NCI-H2029 treated with DMSO at 0.1 percent for 48 hours (cell line): ENCODE results near the gene MAP3K10.
"Not testable (repeated sequence)": the region's sequence is repeated elsewhere in the genome, so short reads cannot be mapped to it uniquely, and the experiment has no call there.

Source experiments
- DNase-seq: peaks from one replicate; lab custom pipeline; 2025; lab: John Stamatoyannopoulos, UW

MAP3K10 gene

GRCh38 chr19:40217027-40217810, 26.0 kb downstream of the MAP3K10 start:
- DNase-seq, result peak; percentile 73

- no peak for DNase-seq
Observed at GRCh38 chr19:40217934-40218890, 27.0 kb downstream of the MAP3K10 start, which contains the start of gene TTC9B. Gene TTC9B, minus strand, starts transcription at chr19:40218384. Its CDS starts 3 bp downstream, at chr19:40218381.

- DNase-seq, result not testable (repeated sequence)
Observed at GRCh38 chr19:40219029-40219428, 27.8 kb downstream of the MAP3K10 start.

GRCh38 chr19:40219721-40220276, 28.6 kb downstream of the MAP3K10 start:
- peak; percentile 16 for DNase-seq

- no peak for DNase-seq
Observed at GRCh38 chr19:40220674-40221073, 29.4 kb downstream of the MAP3K10 start.

DNA sequence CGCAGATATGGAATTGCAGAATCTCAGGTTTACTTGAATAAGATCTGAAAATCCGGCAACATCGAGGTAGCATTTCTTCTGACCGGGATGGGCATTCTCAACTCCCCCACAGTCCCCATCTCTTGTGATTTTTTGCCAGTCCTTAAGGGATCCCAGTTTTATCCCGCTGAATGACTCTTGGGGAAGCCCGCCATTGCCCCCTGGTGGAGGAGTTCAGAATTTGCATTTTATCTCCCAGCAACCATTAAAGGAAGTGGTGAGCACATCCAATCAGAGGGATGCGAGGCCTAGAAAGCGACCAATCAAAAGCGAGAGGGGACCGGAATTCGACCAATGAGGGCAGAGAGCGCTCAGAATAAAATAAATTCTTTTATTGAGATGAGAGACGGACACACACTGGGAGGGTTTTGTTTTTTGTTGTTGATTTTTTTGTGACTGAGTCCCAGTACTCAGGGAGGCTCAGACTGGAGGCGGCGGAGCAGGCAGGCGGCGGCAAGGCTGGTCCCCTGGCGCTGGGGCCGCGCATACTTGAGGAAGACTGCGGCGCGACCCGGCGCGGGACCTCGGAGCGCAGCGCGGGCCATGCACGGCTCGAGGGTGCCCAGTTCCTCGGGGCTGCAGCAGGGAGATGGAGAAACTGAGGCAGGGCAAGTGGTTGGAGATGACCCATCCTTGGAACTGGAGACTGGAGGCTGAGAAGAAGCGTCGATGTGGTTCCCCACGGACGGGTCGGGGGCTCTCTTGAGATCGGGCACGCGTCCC, 30.8 kb downstream of the MAP3K10 start:
- peak; percentile 85 for DNase-seq

DNA sequence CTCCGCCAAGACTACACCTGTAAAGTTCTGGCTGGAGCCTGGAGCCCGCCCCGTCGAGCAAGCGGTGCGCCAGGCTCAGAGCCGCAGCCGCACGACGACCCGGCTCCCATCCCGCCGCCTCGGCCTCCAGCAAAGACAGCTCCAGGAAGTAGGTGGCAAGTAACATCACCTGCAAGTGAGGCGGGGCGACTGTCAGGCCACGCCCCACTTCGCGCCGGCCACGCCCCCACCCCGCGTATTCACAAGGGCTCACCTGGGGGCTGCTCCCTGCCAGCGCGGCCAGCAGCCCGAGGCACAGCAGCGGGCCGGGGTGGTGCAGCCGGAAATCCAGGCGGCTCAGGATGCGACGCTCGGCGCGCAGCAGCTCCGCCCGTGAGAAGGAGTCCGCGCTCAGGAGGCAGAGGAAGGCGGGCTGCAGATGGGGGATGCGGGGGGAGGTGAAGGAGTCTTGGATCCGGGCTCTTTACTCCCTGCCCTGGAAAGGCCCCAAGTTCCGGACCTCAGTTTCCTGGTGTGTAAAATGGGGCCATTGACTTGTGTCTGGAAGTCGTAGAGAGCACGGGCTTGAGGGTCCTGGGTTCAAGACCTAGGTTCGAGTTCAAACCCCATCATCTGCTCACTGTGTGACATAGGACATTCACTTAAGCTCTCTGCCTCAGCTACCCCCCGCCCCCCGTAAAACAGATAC, 32.1 kb downstream of the MAP3K10 start:
- peak; percentile 42 for DNase-seq

DNA sequence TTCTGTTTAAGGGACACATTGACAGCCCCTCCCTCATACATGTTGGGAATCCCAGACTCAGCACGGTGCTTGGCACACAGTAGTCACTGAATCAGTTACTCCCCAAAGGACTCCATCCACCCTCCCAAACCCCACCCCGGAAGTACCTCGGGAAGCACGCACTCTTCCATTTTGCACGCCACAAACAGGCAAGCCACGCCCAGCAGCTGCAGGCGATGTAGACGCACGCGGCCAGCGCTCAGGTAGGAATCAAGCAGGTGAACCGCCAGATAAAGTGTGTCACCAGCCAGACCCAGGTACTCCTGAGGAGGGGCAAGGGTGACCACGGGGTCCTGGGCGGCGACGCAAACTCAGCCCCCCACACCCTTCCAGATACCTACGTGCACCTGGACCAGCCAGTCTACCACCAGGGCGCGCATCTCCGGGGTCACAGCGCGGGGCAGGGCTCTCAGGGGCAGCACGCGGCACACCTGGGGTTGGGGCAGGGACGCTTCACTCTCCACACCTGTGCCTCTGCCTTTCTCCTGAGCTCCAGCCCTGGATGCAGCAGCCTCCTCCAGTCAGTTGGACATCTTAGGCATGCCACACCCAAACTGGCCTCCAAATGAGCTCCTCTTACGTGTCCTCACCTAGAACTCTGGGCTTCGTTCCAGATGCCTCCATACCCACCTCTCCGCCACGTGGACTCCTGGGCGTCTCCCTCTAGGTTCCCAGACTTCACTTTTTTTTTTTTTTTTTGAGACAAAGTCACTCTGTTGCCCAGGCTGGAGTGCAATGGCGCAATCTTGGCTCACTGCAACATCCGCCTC, 33.3 kb downstream of the MAP3K10 start:
- DNase-seq, result peak; percentile 56

GRCh38 chr19:40225440-40226305, 34.4 kb downstream of the MAP3K10 start:
- no peak for DNase-seq

GRCh38 chr19:40228346-40228745, 37.1 kb downstream of the MAP3K10 start:
- no peak for DNase-seq

- DNase-seq, result no peak
Observed at GRCh38 chr19:40228863-40229262, 37.6 kb downstream of the MAP3K10 start.

GRCh38 chr19:40229484-40229883, 38.3 kb downstream of the MAP3K10 start:
- DNase-seq, result no peak

DNA sequence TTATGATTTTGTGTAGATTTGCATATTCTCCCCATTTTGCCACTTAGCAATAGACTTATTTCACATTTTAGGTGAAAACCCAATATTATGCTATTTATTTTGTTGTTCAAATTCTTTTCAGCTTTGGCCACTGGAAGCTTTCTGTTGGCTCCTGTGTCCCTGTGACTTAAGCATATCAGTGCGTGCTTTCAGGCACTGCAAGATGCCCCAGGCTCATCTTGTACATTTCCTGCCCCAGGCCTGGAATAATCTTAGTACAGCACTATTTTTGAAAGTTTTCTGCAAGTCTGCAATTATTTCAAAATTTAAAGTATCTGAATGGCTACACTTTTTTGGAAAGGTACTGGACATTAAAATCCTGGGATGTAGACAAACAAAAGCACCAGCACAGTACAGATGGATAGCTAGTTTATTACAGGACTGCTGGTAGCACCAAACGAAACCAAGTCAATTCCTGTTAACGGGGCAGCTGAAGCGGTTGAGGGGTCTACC, 38.7 kb downstream of the MAP3K10 start:
- no peak for DNase-seq

DNA sequence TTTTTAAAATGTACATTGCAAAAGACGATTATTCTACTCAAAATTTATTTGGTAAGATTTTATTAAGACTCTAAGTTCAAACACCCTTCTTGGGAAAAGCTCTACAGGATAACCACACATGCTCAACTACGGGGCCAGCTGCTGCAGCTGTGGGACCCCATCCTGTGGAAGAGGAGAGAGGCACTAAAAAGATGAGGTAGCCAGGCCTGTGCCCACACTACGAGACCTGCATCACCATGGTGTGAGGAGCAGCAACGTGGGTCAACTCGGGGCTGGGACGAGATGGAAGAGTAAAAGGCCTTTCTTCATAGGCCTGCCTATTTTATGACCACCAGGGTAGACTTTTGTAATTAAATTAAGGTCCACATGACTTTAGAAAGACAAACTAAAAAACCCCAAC, 39.8 kb downstream of the MAP3K10 start:
- DNase-seq, result no peak

GRCh38 chr19:40231544-40232424, 40.6 kb downstream of the MAP3K10 start:
- no peak for DNase-seq

DNA sequence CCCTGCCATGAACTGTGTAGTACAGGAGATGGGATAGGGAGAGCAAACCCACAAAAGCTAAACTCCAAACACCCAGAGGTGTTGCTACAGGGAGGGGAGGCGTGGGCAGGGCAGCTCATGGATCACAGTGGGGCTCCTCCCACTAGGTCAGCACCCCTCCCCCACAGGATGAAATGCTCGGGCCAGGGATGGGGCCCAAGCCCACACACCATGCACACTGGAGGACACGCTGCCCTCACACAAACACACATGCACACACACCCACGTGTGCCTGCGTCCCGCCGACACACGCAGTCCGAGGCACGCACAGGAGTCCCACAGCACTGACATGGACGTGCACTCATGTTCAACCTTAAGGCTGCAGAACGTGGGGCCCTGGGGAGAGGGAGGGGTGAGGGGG, 41.3 kb downstream of the MAP3K10 start:
- no peak for DNase-seq

GRCh38 chr19:40232949-40233810, 42.0 kb downstream of the MAP3K10 start:
- DNase-seq, result no peak
